ENCODE data around the gene GALNT1. TPM values are rescaled to one million over a fixed set of nuclear protein-coding genes. Genes with fewer than 3 reads are reported as not detected.

The GALNT1 gene
- polyA plus RNA-seq, 2 of the 4 experiments (the other 2 are of a cell fraction), result 97.4 to 113 TPM

- no peak for TF ChIP-seq CHD2 (IDR thresholded peaks at IDR 0.05; ENCODE audit: low read length, partially characterized antibody)
- no peak for TF ChIP-seq PHF8 (IDR thresholded peaks at IDR 0.05; ENCODE audit: borderline replicate concordance, low read depth)
- no peak for TF ChIP-seq ZSCAN20 (CRISPR knock-in tag; IDR thresholded peaks at IDR 0.05)
- no peak for TF ChIP-seq HEYL (CRISPR knock-in tag; IDR thresholded peaks at IDR 0.05)
- TF ChIP-seq HOXA7 (CRISPR knock-in tag; IDR thresholded peaks at IDR 0.05), result no peak
- no peak for TF ChIP-seq USF2 (IDR thresholded peaks at IDR 0.05)
- TF ChIP-seq ZC3H11A (IDR thresholded peaks at IDR 0.05), result no peak
- TF ChIP-seq NPAS2 (CRISPR knock-in tag; IDR thresholded peaks at IDR 0.05; ENCODE audit: borderline replicate concordance), result no peak
- no peak for TF ChIP-seq ATOH8 (CRISPR knock-in tag; IDR thresholded peaks at IDR 0.05; ENCODE audit: low read depth)
- TF ChIP-seq RCOR1 (IDR thresholded peaks at IDR 0.05; ENCODE audit: low read depth, low read length), result no peak
- no peak for TF ChIP-seq REST (IDR thresholded peaks at IDR 0.05)
- no peak for TF ChIP-seq BHLHE40 (IDR thresholded peaks at IDR 0.05; ENCODE audit: low read depth, low read length)
- no peak for TF ChIP-seq ZNF302 (CRISPR knock-in tag; IDR thresholded peaks at IDR 0.05)
- no peak for TF ChIP-seq SREBF2 (IDR thresholded peaks at IDR 0.05)
- TF ChIP-seq FOSL2 (IDR thresholded peaks at IDR 0.05), result no peak
- TF ChIP-seq FOSL2 (CRISPR knock-in tag; IDR thresholded peaks at IDR 0.05), result no peak
- no peak for TF ChIP-seq TFCP2L1 (CRISPR knock-in tag; IDR thresholded peaks at IDR 0.05)
- TF ChIP-seq JUN (IDR thresholded peaks at IDR 0.05), result no peak
- TF ChIP-seq NFE2L2 (conservative IDR thresholded peaks at IDR 0.05; ENCODE audit: low read length), result no peak
- TF ChIP-seq CHD4 (IDR thresholded peaks at IDR 0.05; ENCODE audit: borderline replicate concordance), result no peak
- H3K4me1 ChIP-seq, result peaks cover 12% of the 10 kb centered on the region; the same call in 2 of the 3 replicates
- H3K4me3 ChIP-seq, result no peak overlapping the region
- ChIA-PET POLR2A (no interaction called here), CTCF (no interaction called here)
- peaks cover 36% of the 10 kb centered on the region for H3K9me3 ChIP-seq
- ATAC-seq (no peak), DNase-seq (ENCODE audit: low read depth in 1 of 2, low spot score in 1 of 2) (no peak), FAIRE-seq (no peak)
- no peak overlapping the region for H3K4me2 ChIP-seq
- 92% methylated on average over 6 of the region's 6 CpGs for WGBS (ENCODE audit: missing lambda C conversion rate)
- H3K27ac ChIP-seq, result no peak overlapping the region
These were observed 7.5 kb downstream of the GALNT1 start for GRCh38 chr18:35588995-35589394.

- POLR2A ChIA-PET, result no interaction called here
- no peak overlapping the region for H3K27ac ChIP-seq
- H3K9me3 ChIP-seq, result peaks cover 33% of the 10 kb centered on the region
- TF ChIP-seq EHMT2 (IDR thresholded peaks at IDR 0.05; ENCODE audit: low read depth) (no peak), POLR2AphosphoS2 (conservative IDR thresholded peaks at IDR 0.05; ENCODE audit: low read length) (no peak), PHF8 (IDR thresholded peaks at IDR 0.05; ENCODE audit: borderline replicate concordance, low read depth) (no peak)
- ATAC-seq, result no peak
- CTCF ChIA-PET, result no interaction called here
- no peak overlapping the region for H3K4me2 ChIP-seq
- DNase-seq (ENCODE audit: low read depth in 1 of 2, low spot score in 1 of 2), result no peak
- FAIRE-seq, result no peak
- 82% methylated on average over 1 of the region's 1 CpG for WGBS (ENCODE audit: missing lambda C conversion rate)
- H3K4me3 ChIP-seq, result no peak overlapping the region
- peaks cover 12% of the 10 kb centered on the region; the same call in 2 of the 3 replicates for H3K4me1 ChIP-seq
These were observed 8.0 kb downstream of the GALNT1 start for GRCh38 chr18:35589546-35589945.
